HFFc6 (cell line): Measurements from ENCODE around the gene IHH. TPM values are rescaled to one million over a fixed set of nuclear protein-coding genes. Genes with fewer than 3 reads are reported as not detected.

ENCODE experiments used
- DNase-seq: peaks from one replicate; pipeline ENCODE4 v3.0.0-alpha.2; 2018
- H3K27ac Mint-ChIP-seq: 2 replicates; pipeline ENCODE4 v1.8.0; 2020; ENCODE audit warnings: mild to moderate bottlenecking, mixed read lengths
- H3K27me3 Mint-ChIP-seq: 2 replicates; pipeline ENCODE4 v1.8.0; 2021; ENCODE audit warnings: mild to moderate bottlenecking, moderate library complexity, mixed read lengths; ENCODE audit not compliant: insufficient read depth
- H3K36me3 Mint-ChIP-seq: 2 replicates; pipeline ENCODE4 v1.8.0; 2021; ENCODE audit warnings: low read depth, mixed read lengths
- H3K4me1 Mint-ChIP-seq: 2 replicates; pipeline ENCODE4 v1.8.0; 2020; ENCODE audit warnings: low read depth, mixed read lengths
- H3K4me3 Mint-ChIP-seq: 2 replicates; pipeline ENCODE4 v1.8.0; 2020; ENCODE audit warnings: mild to moderate bottlenecking, moderate library complexity, mixed read lengths
- H3K9me3 Mint-ChIP-seq: 2 replicates; pipeline ENCODE4 v1.8.0; 2020; ENCODE audit warnings: mild to moderate bottlenecking, mixed read lengths
- CTCF ChIP-seq: fragments of 200-600 bp; sonication (generic); IDR thresholded peaks from 2 replicates; pipeline ENCODE4 v1.5.0; 2021; ENCODE audit warnings: antibody characterized with exemption, mild to moderate bottlenecking
- total RNA-seq, 6 experiments: library from RNA; stranded (reverse); fragmentation: NEBNext Ultra II Directional; extraction: Animal tissue kit (Norgen Biotek cat#: 25700); gene quantifications; 2 replicates in 1 of 6; 3 replicates in 5 of 6; pipeline ENCODE4 v1.2.3, GENCODE V29; 2021

IHH gene
- total RNA-seq, 6 experiments from 2014 or later: not detected

GRCh38 chr2:219035942-219036341 lies 24.8 kb downstream of the IHH start:
- H3K27me3 Mint-ChIP-seq: peaks cover 41% of the 10 kb centered on the region
- peaks cover 2% of the 10 kb centered on the region for H3K4me1 Mint-ChIP-seq
- H3K9me3 Mint-ChIP-seq: no peaks in the 10 kb centered on the region
- DNase-seq: no peak
- no peak overlapping the region for H3K27ac Mint-ChIP-seq
- TF ChIP-seq CTCF: no peak
- no peak overlapping the region for H3K4me3 Mint-ChIP-seq
- H3K36me3 Mint-ChIP-seq: no peaks in the 10 kb centered on the region

- no peak for TF ChIP-seq CTCF
- Mint-ChIP-seq H3K4me3 (no peak overlapping the region), H3K9me3 (no peaks in the 10 kb centered on the region), H3K27ac (no peak overlapping the region), H3K4me1 (no peaks in the 10 kb centered on the region), H3K36me3 (no peaks in the 10 kb centered on the region), H3K27me3 (peaks cover 35% of the 10 kb centered on the region)
- DNase-seq: no peak
These were observed 25.9 kb downstream of the IHH start for GRCh38 chr2:219034823-219035222.

- no peak overlapping the region for H3K27ac Mint-ChIP-seq
- no peak for DNase-seq
- no peaks in the 10 kb centered on the region for H3K36me3 Mint-ChIP-seq
- no peak overlapping the region for H3K4me3 Mint-ChIP-seq
- no peak for TF ChIP-seq CTCF
- no peaks in the 10 kb centered on the region for H3K4me1 Mint-ChIP-seq
- H3K27me3 Mint-ChIP-seq: peaks cover 38% of the 10 kb centered on the region
- H3K9me3 Mint-ChIP-seq: no peaks in the 10 kb centered on the region
These were observed 28.5 kb downstream of the IHH start for GRCh38 chr2:219032051-219032745.

- H3K36me3 Mint-ChIP-seq: no peaks in the 10 kb centered on the region
- H3K27me3 Mint-ChIP-seq: peaks cover 42% of the 10 kb centered on the region
- no peak overlapping the region for H3K27ac Mint-ChIP-seq
- no peaks in the 10 kb centered on the region for H3K9me3 Mint-ChIP-seq
- H3K4me1 Mint-ChIP-seq: no peaks in the 10 kb centered on the region
- no peak for DNase-seq
- H3K4me3 Mint-ChIP-seq: no peak overlapping the region
- no peak for TF ChIP-seq CTCF
These were observed 29.5 kb downstream of the IHH start for GRCh38 chr2:219031005-219031738.

- Mint-ChIP-seq H3K4me1 (no peaks in the 10 kb centered on the region), H3K9me3 (no peaks in the 10 kb centered on the region), H3K27me3 (peaks cover 44% of the 10 kb centered on the region), H3K27ac (no peak overlapping the region), H3K36me3 (no peaks in the 10 kb centered on the region), H3K4me3 (no peak overlapping the region)
- no peak for TF ChIP-seq CTCF
- DNase-seq: no peak
These were observed 30.4 kb downstream of the IHH start for GRCh38 chr2:219030177-219030940.
